ENCODE measurements around the gene HK1. TPM values are rescaled to one million over a fixed set of nuclear protein-coding genes. Genes with fewer than 3 reads are reported as not detected.
A peak's percentile ranks its signal among the peaks of the same experiment; 100 is the strongest.

The HK1 gene
- total RNA-seq: 168 TPM
- long read RNA-seq, transcript HK1-202 (18 exons, 3,605 nt): major isoform, 752 of 869 reads
- long read RNA-seq, partial matches to known transcripts: 84 of 869 reads
- long read RNA-seq, other reads (novel, unspliced or antisense): 33 of 869 reads

DNA sequence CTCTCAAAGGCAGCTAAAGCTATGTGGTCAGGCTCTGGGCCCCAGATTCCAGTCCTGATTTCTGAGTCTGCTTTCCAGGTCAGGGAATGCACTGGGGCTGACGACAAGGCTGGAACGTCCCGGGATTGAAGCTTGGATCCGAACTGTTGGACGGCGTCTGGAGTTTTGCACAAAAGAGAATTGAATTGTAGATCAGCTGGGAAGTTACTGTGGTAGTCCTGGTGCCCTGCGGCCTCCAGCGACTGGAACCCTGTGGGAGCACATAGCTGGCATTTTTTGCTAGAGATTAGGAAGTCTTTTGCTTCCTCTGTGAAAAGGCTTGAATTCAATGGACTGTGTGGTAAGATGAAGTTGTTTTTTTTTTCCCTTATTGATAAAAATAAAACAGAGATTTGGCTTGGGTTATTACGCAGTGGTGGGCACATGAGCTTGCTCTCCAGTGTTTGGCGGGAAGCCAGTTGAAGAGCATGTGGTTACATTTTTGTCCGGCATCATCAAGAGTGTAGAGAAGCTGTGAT, at the start of gene HK1:
TSS of gene HK1 (plus strand) at position 51 of the 518 bp plus-strand sequence.
- intact Hi-C loops (cut with DNase I): no loop called here
- DNase-seq (no peak), ATAC-seq (ENCODE audit: poor library complexity) (peak; percentile 23)

DNA sequence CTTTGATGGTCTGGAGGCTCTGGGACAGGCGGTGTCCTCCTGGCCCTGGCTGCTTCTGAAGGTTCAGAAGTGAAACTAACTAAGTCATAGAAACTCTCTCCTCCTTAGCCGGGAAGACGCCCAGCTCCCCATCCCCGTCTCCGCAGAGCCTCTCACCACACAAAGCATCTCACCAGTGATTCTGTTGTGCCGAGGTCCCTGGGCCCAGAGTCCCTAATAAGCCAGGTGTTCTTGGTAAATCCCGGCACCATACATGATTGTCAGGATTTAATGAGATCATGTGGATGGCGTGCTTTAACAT, 48.7 kb upstream of the HK1 start:
- DNase-seq: no peak
- intact Hi-C loops (cut with DNase I): no loop called here
- ATAC-seq (ENCODE audit: poor library complexity): no peak

DNA sequence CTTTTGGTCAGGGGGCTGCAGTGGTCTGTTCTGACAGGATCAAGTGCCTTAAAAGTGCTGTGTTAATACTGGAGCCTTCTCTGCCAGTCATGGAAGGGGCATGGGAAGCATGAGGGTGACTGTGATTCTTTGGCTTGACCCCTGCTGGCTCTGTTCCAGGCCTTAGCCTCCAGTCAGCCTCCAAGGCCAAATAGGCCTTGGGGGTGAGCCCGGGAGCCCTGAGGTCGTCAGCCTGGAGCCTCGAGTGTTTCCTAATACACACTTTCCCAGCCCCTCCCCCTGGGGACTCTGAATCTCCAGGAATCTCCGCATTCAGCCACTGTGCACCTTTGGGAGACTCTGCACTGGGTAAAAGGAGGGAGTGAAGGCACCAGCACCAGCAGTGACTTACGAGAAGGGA, 48.2 kb upstream of the HK1 start:
- ATAC-seq (ENCODE audit: poor library complexity): no peak
- intact Hi-C loops (cut with DNase I): loop anchor here (10.0 kb wide), 1 partner anchor 275 kb away; no protein-coding TSS in a partner anchor

DNA sequence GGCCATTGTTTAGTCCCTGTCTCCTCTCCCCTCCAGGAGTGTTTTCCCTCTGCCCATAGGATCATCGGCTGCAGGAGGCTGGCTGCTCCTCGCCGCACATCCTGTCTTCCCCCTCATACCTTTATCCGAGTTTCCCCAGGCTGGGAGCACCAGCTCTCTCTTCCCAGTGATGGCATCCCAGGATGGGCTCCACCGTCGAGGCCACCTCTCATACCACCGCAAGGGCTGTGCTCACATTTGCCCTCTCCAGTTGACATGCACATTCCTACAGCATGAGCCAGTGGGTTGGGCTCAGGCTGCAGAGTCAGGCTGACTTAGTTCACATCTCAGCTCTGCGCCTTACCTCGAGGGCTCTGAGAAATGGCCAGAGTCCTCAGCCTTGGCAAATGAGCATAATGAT, 46.0 kb upstream of the HK1 start:
- DNase-seq (no peak), ATAC-seq (ENCODE audit: poor library complexity) (no peak)
- intact Hi-C loops (cut with DNase I): loop anchor here (10.0 kb wide), 1 partner anchor 273 kb away; no protein-coding TSS in a partner anchor

More for the DNA sequence above, 48.2 kb upstream of the HK1 start:
- no peak for DNase-seq

DNA sequence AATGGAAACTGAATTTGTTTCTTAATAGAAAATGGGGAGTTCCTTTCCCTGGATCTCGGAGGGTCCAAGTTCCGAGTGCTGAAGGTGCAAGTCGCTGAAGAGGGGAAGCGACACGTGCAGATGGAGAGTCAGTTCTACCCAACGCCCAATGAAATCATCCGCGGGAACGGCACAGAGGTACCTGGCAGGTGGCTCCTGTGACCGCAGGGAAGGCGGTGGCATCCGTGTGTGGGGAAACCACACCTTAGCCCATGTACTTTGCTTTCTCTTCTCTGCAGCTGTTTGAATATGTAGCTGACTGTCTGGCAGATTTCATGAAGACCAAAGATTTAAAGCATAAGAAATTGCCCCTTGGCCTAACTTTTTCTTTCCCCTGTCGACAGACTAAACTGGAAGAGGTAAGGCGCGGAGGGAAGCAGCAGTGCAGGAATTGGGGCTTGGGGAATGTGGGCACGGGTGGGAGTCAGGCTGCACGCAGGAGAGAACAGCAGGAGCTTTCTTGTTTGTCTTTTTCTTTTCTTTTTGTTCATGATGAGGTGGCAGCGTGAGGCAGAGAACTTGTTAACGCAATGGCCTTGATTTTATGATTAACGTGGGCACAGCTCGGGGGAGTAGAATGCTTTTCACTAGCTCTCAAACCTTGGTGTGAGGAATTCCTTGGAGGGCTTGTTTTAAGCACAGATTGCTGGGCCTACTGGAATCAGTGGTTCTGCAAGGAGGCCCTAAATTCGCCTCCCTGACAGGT, 45.4 kb upstream of the HK1 start:
- intact Hi-C loops (cut with DNase I): loop anchor here (10.0 kb wide), 1 partner anchor 272 kb away; no protein-coding TSS in a partner anchor
- ATAC-seq (ENCODE audit: poor library complexity) (no peak), DNase-seq (no peak)

DNA sequence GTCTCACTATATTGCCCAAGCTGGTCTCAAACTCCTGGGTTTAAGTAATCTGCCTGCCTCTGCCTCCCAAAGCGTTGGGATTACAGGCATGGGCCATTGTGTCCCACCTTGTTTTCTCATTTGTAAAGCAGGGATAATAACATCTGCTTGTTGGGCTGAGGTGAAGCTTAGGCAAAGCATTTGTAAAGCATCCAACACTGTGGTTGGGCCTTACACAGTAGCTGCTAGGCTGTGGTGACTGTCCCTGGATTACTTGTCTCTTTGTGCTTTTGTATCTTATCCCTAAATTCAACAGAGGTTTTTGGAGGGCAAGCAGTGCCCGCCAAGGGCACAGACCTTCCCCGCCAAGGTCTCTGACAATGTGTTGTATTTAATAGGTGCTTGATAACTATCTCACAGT, 43.8 kb upstream of the HK1 start:
- intact Hi-C loops (cut with DNase I): loop anchor here (10.0 kb wide), 1 partner anchor 270 kb away; no protein-coding TSS in a partner anchor
- ATAC-seq (ENCODE audit: poor library complexity) (no peak), DNase-seq (no peak)

DNA sequence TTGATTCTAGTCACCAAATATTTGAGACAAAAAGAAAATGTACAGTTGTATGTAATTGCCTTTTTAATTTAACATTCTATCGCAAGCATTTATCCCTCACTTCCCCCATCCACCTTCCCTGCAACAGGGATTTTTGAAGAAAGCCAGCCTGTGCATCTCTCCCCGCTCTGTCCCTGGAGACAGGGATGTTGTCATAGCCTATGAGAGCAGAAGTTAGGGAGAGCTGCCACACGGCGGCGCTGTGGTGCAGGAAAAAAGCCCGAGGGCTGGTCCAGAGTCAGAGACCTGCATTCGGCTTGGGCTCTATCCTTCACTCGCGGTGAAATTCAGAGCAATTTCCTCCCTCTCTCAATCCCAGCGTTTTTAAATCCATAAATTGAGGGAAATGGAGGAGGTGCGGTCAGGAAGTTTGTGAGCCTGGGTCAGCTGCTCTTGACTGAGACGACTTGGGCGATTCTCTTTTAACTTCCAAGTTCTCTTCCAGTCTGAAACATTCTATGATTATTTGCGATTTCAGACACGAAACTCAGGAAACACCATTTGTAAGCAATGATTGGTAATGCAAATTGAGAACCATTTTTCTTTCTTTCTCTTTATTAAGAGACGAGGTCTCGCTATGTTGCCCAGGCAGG, 40.7 kb upstream of the HK1 start:
- intact Hi-C loops (cut with DNase I): loop anchor here (1.0 to 10.0 kb wide), 2 partner anchors 155 to 267 kb away; no protein-coding TSS in a partner anchor
- DNase-seq (peak; percentile 93), ATAC-seq (ENCODE audit: poor library complexity) (peak; percentile 99)

DNA sequence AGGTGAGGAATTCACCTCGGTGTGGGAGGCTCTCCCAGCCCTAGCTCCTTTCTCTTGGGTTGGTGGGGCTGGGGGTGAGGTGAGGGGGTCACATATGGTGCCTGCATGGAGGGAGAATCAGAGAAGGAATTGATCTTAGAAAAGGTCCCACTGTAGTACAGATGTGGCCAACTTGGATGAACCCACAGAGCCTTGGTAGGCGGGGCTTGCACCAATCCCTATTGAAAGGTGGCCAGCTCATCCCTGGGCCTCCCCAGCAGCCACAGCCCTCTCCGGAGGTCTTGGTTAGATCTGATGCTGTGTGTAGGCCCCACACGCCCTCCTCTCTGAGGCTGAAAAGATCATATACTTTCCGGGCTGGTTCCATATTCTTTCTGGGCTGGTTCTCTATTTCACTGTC, 39.2 kb upstream of the HK1 start:
- DNase-seq: no peak
- intact Hi-C loops (cut with DNase I): loop anchor here (10.0 kb wide), 1 partner anchor 266 kb away; no protein-coding TSS in a partner anchor
- ATAC-seq (ENCODE audit: poor library complexity): no peak

DNA sequence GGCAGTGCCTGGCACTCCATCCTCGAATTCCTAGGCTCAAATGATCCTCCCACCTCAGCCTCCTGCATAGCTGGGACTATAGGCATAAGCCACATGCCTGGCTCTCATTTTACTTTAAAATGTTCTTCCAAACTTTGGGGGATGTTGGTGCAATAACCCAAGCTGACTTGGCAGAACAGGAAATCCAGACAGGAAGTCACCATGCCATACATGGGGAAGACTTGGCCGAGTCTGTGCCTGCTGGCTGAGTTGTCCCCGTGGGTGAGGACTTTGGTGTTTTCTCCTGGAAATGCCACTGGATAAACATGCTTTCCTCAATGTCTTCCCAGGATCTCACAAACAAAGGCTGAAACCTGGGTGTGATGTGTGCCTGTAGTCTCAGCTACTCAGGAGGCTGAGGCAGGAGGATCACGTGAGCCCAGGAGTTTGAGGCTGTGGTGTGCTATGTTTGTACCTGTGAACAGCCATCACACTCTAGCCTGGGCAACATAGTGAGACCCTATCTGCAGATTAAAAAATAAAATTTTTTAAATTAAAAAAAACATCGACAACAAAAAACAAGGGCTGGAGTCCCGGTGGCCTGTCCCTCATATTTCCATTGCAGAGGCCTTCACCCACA, 38.4 kb upstream of the HK1 start:
- DNase-seq (no peak), ATAC-seq (ENCODE audit: poor library complexity) (no peak)
- intact Hi-C loops (cut with DNase I): loop anchor here (10.0 kb wide), 1 partner anchor 265 kb away; no protein-coding TSS in a partner anchor

DNA sequence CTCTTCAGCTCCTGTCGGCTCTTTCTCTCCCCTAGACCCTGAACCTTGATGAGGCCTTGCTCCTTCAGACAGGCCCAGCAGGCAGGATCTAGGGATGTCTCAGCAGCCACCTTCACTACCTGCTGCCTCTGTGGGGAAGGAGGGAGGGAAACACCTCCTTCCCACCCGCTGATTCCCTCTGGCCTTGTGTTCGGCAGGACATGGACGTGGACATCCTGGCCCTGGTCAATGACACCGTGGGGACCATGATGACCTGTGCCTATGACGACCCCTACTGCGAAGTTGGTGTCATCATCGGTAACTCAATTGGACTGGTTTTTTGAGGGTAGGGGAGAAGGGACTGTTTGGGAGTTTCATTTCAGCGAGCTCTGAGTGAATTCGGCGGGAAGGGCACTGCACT, 37.8 kb upstream of the HK1 start:
- intact Hi-C loops (cut with DNase I): no loop called here

DNA sequence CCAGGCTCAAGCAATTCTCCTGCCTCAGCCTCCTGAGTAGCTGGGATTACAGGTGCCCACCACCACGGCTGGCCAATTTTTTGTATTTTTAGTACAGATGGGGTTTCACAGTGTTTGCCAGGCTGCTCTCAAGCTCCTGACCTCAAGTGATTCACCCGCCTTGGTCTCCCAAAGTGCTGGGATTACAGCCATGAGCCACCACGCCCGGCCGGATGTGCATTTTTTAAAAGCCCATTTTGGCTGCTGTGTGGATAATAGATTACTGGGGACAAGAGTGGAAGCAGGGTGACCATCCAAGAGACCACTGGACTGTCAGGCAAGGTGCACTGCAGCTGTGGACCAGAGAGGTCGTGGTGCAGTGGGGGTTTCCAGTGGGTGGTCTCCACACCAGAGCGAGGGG, 36.7 kb upstream of the HK1 start:
- ATAC-seq (ENCODE audit: poor library complexity) (no peak), DNase-seq (no peak)
- intact Hi-C loops (cut with DNase I): no loop called here

More for the DNA sequence above, 37.8 kb upstream of the HK1 start:
- ATAC-seq (ENCODE audit: poor library complexity) (no peak), DNase-seq (no peak)

DNA sequence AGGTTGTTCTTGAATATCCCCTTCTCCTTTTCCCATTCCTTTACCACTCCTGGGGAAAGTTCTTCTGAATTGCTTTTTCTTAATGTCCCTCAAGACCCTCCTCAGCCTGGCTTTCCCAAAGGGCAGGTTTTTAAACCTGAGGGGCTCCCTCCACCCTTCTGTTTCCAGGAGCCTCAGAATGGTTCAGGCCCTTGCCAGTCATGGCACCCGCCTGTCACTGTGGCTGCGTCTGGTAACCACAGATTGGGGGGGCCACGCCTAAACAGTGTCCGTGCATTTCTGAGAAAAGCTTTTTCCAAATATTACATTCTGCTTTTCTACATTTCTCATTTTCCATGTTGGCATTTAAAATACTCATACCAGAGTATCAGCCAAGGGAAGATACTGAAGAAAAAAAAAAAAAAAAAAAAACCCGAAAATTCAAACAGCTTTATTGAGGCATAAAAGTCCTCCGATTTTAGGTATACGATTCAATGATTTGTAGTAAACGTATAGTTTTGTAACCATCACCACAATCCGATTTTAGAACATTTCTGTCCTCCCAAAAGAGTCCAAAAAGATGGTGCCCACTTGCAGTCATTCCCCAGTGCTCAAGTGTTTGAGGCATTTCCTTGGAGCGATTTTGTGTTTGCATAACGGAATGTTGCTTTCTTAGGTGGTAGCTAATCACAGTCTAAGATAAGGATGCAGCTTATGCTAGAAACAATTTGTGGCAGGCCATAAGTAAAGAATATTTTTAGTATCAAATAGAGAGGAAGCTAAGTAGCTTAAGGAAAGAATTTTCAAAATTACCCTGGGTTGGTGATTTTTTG, 36.0 kb upstream of the HK1 start:
- intact Hi-C loops (cut with DNase I): no loop called here
- DNase-seq: no peak

DNA sequence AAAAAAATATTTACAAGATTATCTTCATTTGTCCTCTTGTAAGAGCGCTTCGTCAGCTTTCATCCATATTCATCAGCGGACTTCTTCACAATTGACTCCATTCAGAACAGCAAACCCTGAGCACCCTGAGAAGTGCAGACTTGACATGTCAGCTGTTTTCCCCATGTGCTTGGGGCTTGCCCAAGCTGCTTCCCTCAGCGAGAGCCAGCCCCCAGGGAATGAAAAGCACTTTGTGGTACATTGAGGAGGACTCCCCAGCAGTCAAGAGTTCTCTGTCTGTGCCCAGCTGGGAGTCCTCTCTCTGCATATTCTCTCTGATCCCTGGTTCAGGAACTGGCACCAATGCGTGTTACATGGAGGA, 35.5 kb upstream of the HK1 start:
- no peak for DNase-seq
- intact Hi-C loops (cut with DNase I): no loop called here
- no peak for ATAC-seq (ENCODE audit: poor library complexity)

More for the DNA sequence above, 36.0 kb upstream of the HK1 start:
- ATAC-seq (ENCODE audit: poor library complexity): no peak

DNA sequence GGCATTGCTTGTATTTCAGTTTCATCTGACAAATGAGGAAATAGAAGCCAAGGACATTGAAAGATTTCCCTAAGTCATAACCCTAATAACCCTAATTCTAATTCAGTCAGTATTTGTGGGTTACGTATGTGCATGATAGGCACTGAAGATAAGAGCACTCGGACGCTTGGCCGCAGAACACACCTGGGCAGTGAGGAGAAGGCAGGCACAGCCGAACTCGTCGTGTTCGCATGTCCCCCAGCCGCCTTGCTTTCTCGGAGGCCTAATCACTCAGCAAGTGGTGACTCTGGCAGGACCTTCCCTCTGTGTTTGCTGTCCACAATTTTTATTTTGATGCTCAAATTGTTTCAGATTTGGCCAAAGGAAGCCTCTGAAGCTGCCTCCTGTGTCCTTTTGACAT, 34.5 kb upstream of the HK1 start:
- intact Hi-C loops (cut with DNase I): no loop called here
- no peak for DNase-seq
- ATAC-seq (ENCODE audit: poor library complexity): no peak

DNA sequence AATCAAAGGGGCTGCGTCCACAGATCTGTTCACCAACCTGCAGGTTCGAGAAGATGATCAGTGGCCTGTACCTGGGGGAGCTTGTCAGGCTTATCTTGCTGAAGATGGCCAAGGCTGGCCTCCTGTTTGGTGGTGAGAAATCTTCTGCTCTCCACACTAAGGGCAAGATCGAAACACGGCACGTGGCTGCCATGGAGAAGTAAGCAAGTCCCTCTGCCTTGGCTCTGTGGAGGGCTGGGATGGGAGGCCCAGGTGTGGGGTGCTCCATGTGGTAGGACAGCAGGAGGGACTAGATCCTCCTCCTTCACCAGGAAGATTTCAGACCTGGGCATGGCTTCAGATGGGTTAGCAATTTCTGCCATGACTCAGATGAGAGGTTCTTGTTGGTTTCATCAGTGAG, 32.3 kb upstream of the HK1 start:
- intact Hi-C loops (cut with DNase I): no loop called here
- DNase-seq: no peak
- no peak for ATAC-seq (ENCODE audit: poor library complexity)

DNA sequence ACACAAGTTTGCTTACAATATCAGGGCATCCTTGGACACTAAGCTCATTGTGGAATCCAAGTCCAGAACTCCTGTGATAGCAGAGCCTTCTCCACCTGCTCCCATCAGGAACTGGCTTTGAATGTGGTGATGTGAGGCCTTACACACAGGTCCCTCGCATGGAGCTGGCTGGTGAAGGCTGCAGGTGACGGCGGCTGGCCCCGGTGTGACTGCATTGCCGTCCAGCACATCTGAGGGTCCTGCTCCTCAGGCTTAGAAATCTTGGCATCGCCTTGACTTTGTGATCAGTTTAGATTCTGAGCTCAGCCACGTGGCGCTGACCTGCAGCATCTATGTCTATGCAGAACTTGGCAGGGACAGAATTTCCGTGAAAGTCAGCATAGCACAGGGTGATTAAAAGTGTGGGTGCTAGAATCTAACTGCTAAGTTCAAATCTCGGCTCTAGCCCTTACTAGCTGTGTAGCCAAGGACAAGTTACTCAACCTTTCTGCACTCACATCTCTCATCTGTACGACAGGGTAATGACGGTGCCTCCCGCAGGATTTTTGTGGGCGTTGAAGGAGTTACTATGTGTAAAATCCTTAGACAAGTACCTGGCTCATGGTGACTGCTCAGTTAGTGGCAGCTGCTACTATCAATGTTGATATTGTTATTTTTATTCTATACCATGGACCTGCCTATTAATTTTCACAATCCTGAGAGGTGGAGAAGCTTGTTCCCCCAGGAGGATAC, 31.5 kb upstream of the HK1 start:
- DNase-seq (no peak), ATAC-seq (ENCODE audit: poor library complexity) (no peak)
- intact Hi-C loops (cut with DNase I): no loop called here

DNA sequence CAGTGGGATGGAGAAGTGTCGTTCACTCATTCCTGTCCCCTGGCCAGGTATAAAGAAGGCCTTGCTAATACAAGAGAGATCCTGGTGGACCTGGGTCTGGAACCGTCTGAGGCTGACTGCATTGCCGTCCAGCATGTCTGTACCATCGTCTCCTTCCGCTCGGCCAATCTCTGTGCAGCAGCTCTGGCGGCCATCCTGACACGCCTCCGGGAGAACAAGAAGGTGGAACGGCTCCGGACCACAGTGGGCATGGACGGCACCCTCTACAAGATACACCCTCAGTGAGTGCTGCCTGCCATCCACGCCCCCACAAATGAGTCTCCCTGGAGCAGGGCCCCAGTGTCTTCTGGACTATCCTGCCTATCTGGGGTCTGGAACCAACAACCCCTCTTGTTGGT, 31.0 kb upstream of the HK1 start:
- intact Hi-C loops (cut with DNase I): no loop called here
- ATAC-seq (ENCODE audit: poor library complexity) (no peak), DNase-seq (no peak)

DNA sequence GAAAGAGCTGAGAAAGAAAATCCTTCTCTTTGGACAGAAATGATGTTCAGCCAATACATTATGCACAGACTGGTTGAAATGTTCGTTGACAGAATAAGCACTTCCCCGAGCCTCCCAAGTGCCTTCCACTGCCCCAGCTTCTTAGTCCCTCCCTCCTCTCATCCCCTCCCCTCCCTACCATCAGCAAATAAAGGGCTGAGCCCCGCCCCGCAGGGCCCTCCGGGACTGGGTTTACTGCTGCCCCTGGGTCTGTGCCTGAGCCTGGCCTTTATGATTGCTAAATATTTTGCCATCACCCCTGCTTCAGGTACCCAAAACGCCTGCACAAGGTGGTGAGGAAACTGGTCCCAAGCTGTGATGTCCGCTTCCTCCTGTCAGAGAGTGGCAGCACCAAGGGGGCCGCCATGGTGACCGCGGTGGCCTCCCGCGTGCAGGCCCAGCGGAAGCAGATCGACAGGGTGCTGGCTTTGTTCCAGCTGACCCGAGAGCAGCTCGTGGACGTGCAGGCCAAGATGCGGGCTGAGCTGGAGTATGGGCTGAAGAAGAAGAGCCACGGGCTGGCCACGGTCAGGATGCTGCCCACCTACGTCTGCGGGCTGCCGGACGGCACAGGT, 30.1 kb upstream of the HK1 start:
- ATAC-seq (ENCODE audit: poor library complexity) (no peak), DNase-seq (no peak)
- intact Hi-C loops (cut with DNase I): no loop called here

Data from Right ventricle myocardium superior (tissue), 1 donor.